NCI-H345 (cell line): ENCODE data around the gene EIF2AK3.
"Not testable (repeated sequence)": the region's sequence is repeated elsewhere in the genome, so short reads cannot be mapped to it uniquely, and the experiment has no call there.

ENCODE experiments used
- DNase-seq: peaks from one replicate; lab custom pipeline; 2025; lab: John Stamatoyannopoulos, UW

EIF2AK3 gene

GRCh38 chr2:88596141-88596830, 31.0 kb downstream of the EIF2AK3 start:
- no peak for DNase-seq

GRCh38 chr2:88591698-88592097, 35.6 kb downstream of the EIF2AK3 start:
- no peak for DNase-seq

GRCh38 chr2:88590998-88591613, 36.2 kb downstream of the EIF2AK3 start:
- peak; percentile 49 for DNase-seq

- no peak for DNase-seq
These were observed 41.3 kb downstream of the EIF2AK3 start for GRCh38 chr2:88585969-88586368.

- no peak for DNase-seq
These were observed 45.2 kb downstream of the EIF2AK3 start for GRCh38 chr2:88582030-88582429.

GRCh38 chr2:88580088-88580487, 47.2 kb downstream of the EIF2AK3 start:
- no peak for DNase-seq

GRCh38 chr2:88575630-88576029, 51.6 kb downstream of the EIF2AK3 start:
- no peak for DNase-seq

- no peak for DNase-seq
These were observed 52.2 kb downstream of the EIF2AK3 start for GRCh38 chr2:88575051-88575450.

GRCh38 chr2:88574445-88574844, 52.8 kb downstream of the EIF2AK3 start:
- no peak for DNase-seq

- no peak for DNase-seq
These were observed 59.1 kb downstream of the EIF2AK3 start for GRCh38 chr2:88568179-88568578.

- DNase-seq, result no peak
These were observed 62.9 kb downstream of the EIF2AK3 start for GRCh38 chr2:88564402-88564801.

GRCh38 chr2:88563129-88563528, 64.1 kb downstream of the EIF2AK3 start:
- DNase-seq, result no peak

GRCh38 chr2:88561646-88562388, 65.4 kb downstream of the EIF2AK3 start:
- no peak for DNase-seq

- DNase-seq, result no peak
These were observed 66.5 kb downstream of the EIF2AK3 start for GRCh38 chr2:88560619-88561307.

GRCh38 chr2:88557290-88557689, 70.0 kb downstream of the EIF2AK3 start:
- DNase-seq, result no peak

- DNase-seq, result no peak
These were observed 71.2 kb downstream of the EIF2AK3 start for GRCh38 chr2:88556026-88556425.

GRCh38 chr2:88554189-88554588, 73.1 kb downstream of the EIF2AK3 start:
- peak; percentile 35 for DNase-seq

- no peak for DNase-seq
These were observed 77.5 kb downstream of the EIF2AK3 start for GRCh38 chr2:88549616-88550292.

- not testable (repeated sequence) for DNase-seq
These were observed 81.0 kb downstream of the EIF2AK3 start for GRCh38 chr2:88546291-88546690.

GRCh38 chr2:88545118-88545517, 82.1 kb downstream of the EIF2AK3 start:
- no peak for DNase-seq

- DNase-seq, result no peak
These were observed 83.7 kb downstream of the EIF2AK3 start for GRCh38 chr2:88543541-88544057.

GRCh38 chr2:88542668-88543067, 84.6 kb downstream of the EIF2AK3 start:
- no peak for DNase-seq
